ENCODE results near the gene TTLL11.

Gene TTLL11

GRCh38 chr9:121819428-121820231 lies 273.5 kb downstream of the TTLL11 start:
- Histone ChIP-seq H3K27me3 (ENCODE audit: insufficient read depth, low read length, poor library complexity, severe bottlenecking) (no peaks in the 10 kb centered on the region), H3K4me3 (ENCODE audit: low read length, poor library complexity, severe bottlenecking) (peak overlapping the region; percentile 11)

GRCh38 chr9:121818841-121819427 lies 274.2 kb downstream of the TTLL11 start:
- TF ChIP-seq EZH2phosphoT487 (IDR thresholded peaks at IDR 0.05; ENCODE audit: borderline replicate concordance), result no peak
- TF ChIP-seq, protein P1, sequence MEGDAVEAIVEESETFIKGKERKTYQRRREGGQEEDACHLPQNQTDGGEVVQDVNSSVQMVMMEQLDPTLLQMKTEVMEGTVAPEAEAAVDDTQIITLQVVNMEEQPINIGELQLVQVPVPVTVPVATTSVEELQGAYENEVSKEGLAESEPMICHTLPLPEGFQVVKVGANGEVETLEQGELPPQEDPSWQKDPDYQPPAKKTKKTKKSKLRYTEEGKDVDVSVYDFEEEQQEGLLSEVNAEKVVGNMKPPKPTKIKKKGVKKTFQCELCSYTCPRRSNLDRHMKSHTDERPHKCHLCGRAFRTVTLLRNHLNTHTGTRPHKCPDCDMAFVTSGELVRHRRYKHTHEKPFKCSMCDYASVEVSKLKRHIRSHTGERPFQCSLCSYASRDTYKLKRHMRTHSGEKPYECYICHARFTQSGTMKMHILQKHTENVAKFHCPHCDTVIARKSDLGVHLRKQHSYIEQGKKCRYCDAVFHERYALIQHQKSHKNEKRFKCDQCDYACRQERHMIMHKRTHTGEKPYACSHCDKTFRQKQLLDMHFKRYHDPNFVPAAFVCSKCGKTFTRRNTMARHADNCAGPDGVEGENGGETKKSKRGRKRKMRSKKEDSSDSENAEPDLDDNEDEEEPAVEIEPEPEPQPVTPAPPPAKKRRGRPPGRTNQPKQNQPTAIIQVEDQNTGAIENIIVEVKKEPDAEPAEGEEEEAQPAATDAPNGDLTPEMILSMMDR (conservative IDR thresholded peaks at IDR 0.05; ENCODE audit: low read length), result no peak
- H3K4me1 ChIP-seq (ENCODE audit: insufficient read depth, low read length, poor library complexity, severe bottlenecking), result peaks cover 33% of the 10 kb centered on the region
- H3K4me2 ChIP-seq (ENCODE audit: low read depth, low read length, poor library complexity, severe bottlenecking), result peak overlapping the region; percentile 40
- H3K9ac ChIP-seq (ENCODE audit: low read depth, low read length, poor library complexity, severe bottlenecking), result peak overlapping the region; percentile 71
- no peaks in the 10 kb centered on the region; the same call in 1 of the 2 replicates for H3K36me3 ChIP-seq (ENCODE audit: insufficient read depth, low read length)
- no peak overlapping the region for H2AFZ ChIP-seq (ENCODE audit: low read length)
- H3K79me2 ChIP-seq (ENCODE audit: insufficient read depth, low read length), result no peaks in the 10 kb centered on the region
- no peaks in the 10 kb centered on the region for H3F3A ChIP-seq (ENCODE audit: low read depth)
- H4K20me1 ChIP-seq (ENCODE audit: insufficient read depth, low read length, poor library complexity, severe bottlenecking), result no peaks in the 10 kb centered on the region
- H3K9me3 ChIP-seq (ENCODE audit: insufficient read depth, low read depth, low read length), result no peaks in the 10 kb centered on the region
- H3K4me3 ChIP-seq (ENCODE audit: low read length, poor library complexity, severe bottlenecking), result peak overlapping the region; percentile 11
- H3K9me2 ChIP-seq (replicated peaks; ENCODE audit: low read depth, low read length), result no peaks in the 10 kb centered on the region
- H3K27me3 ChIP-seq (ENCODE audit: insufficient read depth, low read length, poor library complexity, severe bottlenecking), result no peaks in the 10 kb centered on the region

More at GRCh38 chr9:121819428-121820231, 273.5 kb downstream of the TTLL11 start:
- Histone ChIP-seq H3K4me2 (ENCODE audit: low read depth, low read length, poor library complexity, severe bottlenecking) (peak overlapping the region; percentile 40), H2AFZ (ENCODE audit: low read length) (no peak overlapping the region), H3K9ac (ENCODE audit: low read depth, low read length, poor library complexity, severe bottlenecking) (peak overlapping the region; percentile 71), H3K9me2 (replicated peaks; ENCODE audit: low read depth, low read length) (no peaks in the 10 kb centered on the region), H3K9me3 (ENCODE audit: insufficient read depth, low read depth, low read length) (no peaks in the 10 kb centered on the region), H3K36me3 (ENCODE audit: insufficient read depth, low read length) (no peaks in the 10 kb centered on the region; the same call in 1 of the 2 replicates), H3K4me1 (ENCODE audit: insufficient read depth, low read length, poor library complexity, severe bottlenecking) (peaks cover 33% of the 10 kb centered on the region), H4K20me1 (ENCODE audit: insufficient read depth, low read length, poor library complexity, severe bottlenecking) (no peaks in the 10 kb centered on the region), H3F3A (ENCODE audit: low read depth) (no peaks in the 10 kb centered on the region), H3K79me2 (ENCODE audit: insufficient read depth, low read length) (no peaks in the 10 kb centered on the region)
- no peak for TF ChIP-seq EZH2phosphoT487 (IDR thresholded peaks at IDR 0.05; ENCODE audit: borderline replicate concordance)
- TF ChIP-seq, protein P1 (conservative IDR thresholded peaks at IDR 0.05; ENCODE audit: low read length), result no peak

GRCh38 chr9:121818016-121818661 lies 275.0 kb downstream of the TTLL11 start:
- no peaks in the 10 kb centered on the region for H3F3A ChIP-seq (ENCODE audit: low read depth)
- peaks cover 33% of the 10 kb centered on the region for H3K4me1 ChIP-seq (ENCODE audit: insufficient read depth, low read length, poor library complexity, severe bottlenecking)
- H3K9ac ChIP-seq (ENCODE audit: low read depth, low read length, poor library complexity, severe bottlenecking), result no peak overlapping the region
- no peaks in the 10 kb centered on the region; the same call in 1 of the 2 replicates for H3K36me3 ChIP-seq (ENCODE audit: insufficient read depth, low read length)
- H3K4me2 ChIP-seq (ENCODE audit: low read depth, low read length, poor library complexity, severe bottlenecking), result no peak overlapping the region
- no peaks in the 10 kb centered on the region for H3K9me3 ChIP-seq (ENCODE audit: insufficient read depth, low read depth, low read length)
- H3K4me3 ChIP-seq (ENCODE audit: low read length, poor library complexity, severe bottlenecking), result no peak overlapping the region
- H3K9me2 ChIP-seq (replicated peaks; ENCODE audit: low read depth, low read length), result no peaks in the 10 kb centered on the region
- H2AFZ ChIP-seq (ENCODE audit: low read length), result no peak overlapping the region
- TF ChIP-seq, protein P1 (conservative IDR thresholded peaks at IDR 0.05; ENCODE audit: low read length), result no peak
- TF ChIP-seq EZH2phosphoT487 (IDR thresholded peaks at IDR 0.05; ENCODE audit: borderline replicate concordance), result no peak
- H4K20me1 ChIP-seq (ENCODE audit: insufficient read depth, low read length, poor library complexity, severe bottlenecking), result no peaks in the 10 kb centered on the region
- no peaks in the 10 kb centered on the region for H3K79me2 ChIP-seq (ENCODE audit: insufficient read depth, low read length)
- no peaks in the 10 kb centered on the region for H3K27me3 ChIP-seq (ENCODE audit: insufficient read depth, low read length, poor library complexity, severe bottlenecking)

Data from Loucy (cell line).